Measurements from ENCODE around the gene GRSF1. TPM values are rescaled to one million over a fixed set of nuclear protein-coding genes. Genes with fewer than 3 reads are reported as not detected.

The GRSF1 gene
- polyA plus RNA-seq, 1 of the 3 experiments (the other 2 are of a cell fraction): 44.2 TPM

DNA sequence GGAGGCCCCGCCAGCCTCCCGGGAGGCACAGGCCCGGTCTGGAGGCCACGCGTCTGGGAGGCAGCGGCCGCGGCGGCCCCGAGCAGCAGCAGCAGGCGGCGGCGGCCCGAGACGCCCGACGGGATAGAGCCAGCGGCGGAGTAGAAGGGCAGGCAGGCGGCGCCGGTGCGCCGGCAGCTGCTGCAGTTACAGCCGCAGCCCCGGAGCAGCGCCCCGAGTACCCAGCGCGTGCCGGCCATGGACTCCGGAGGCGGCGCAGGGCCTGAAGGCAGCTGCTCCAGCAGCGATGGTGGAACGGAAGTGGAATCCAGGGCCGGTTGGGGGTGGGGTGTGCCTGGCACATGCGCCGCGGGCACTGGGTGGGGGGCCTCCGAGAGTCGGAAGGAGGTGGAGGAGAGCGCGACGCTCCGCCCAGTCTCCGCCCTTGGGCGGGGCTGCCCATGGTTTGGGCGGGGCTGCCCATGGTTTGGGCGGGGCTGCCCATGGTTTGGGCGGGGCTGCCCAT, at the start of gene GRSF1 (continued):
- TF ChIP-seq, protein P1, sequence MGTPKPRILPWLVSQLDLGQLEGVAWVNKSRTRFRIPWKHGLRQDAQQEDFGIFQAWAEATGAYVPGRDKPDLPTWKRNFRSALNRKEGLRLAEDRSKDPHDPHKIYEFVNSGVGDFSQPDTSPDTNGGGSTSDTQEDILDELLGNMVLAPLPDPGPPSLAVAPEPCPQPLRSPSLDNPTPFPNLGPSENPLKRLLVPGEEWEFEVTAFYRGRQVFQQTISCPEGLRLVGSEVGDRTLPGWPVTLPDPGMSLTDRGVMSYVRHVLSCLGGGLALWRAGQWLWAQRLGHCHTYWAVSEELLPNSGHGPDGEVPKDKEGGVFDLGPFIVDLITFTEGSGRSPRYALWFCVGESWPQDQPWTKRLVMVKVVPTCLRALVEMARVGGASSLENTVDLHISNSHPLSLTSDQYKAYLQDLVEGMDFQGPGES (IDR thresholded peaks at IDR 0.05; ENCODE audit: low read depth, low read length): no peak
- peak; percentile 93 for TF ChIP-seq POLR2AphosphoS5 (IDR thresholded peaks at IDR 0.05; ENCODE audit: low read depth, low read length)
- TF ChIP-seq, protein P2, sequence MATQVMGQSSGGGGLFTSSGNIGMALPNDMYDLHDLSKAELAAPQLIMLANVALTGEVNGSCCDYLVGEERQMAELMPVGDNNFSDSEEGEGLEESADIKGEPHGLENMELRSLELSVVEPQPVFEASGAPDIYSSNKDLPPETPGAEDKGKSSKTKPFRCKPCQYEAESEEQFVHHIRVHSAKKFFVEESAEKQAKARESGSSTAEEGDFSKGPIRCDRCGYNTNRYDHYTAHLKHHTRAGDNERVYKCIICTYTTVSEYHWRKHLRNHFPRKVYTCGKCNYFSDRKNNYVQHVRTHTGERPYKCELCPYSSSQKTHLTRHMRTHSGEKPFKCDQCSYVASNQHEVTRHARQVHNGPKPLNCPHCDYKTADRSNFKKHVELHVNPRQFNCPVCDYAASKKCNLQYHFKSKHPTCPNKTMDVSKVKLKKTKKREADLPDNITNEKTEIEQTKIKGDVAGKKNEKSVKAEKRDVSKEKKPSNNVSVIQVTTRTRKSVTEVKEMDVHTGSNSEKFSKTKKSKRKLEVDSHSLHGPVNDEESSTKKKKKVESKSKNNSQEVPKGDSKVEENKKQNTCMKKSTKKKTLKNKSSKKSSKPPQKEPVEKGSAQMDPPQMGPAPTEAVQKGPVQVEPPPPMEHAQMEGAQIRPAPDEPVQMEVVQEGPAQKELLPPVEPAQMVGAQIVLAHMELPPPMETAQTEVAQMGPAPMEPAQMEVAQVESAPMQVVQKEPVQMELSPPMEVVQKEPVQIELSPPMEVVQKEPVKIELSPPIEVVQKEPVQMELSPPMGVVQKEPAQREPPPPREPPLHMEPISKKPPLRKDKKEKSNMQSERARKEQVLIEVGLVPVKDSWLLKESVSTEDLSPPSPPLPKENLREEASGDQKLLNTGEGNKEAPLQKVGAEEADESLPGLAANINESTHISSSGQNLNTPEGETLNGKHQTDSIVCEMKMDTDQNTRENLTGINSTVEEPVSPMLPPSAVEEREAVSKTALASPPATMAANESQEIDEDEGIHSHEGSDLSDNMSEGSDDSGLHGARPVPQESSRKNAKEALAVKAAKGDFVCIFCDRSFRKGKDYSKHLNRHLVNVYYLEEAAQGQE (IDR thresholded peaks at IDR 0.05; ENCODE audit: low read depth, low read length): peak; percentile 52; the same call in 1 of the 2 replicates
- TF ChIP-seq SIN3A (IDR thresholded peaks at IDR 0.05; ENCODE audit: borderline replicate concordance, low read depth, low read length): no peak
- no peak for TF ChIP-seq FOSL2 (IDR thresholded peaks at IDR 0.05; ENCODE audit: borderline replicate concordance, low read depth)
- TF ChIP-seq ELF1 (IDR thresholded peaks at IDR 0.05): peak; percentile 55

DNA sequence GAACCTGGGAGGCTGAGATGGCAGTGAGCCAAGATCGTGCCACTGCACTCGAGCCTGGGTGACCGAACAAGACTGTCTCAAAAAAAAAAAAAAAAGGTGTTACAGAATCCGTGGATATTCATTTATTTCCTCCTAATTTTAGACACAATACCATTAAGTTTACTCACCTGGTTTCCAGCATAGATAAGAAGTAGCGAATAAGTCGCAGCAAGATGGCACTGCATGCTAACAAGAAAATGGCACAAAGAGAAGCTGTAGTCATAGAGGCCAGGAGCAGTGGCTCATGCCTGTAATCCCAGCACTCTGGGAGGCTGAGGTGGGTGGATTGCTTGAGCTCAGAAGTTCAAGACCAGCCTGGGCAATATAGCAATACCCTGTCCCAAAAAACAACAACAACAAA, 45.5 kb upstream of the GRSF1 start:
- DNase-seq: no peak
- Histone ChIP-seq H4K20me1 (ENCODE audit: insufficient read depth) (no peaks in the 10 kb centered on the region), H3F3A (replicated peaks; ENCODE audit: insufficient read depth) (no peaks in the 10 kb centered on the region), H3K9ac (no peak overlapping the region), H3K36me3 (replicated peaks in 1 of 2; ENCODE audit: control insufficient read depth in 1 of 2, insufficient read depth in 2 of 2, low read length in 1 of 2) (no peaks in the 10 kb centered on the region), H2AFZ (ENCODE audit: low read depth) (no peak overlapping the region), H3K27ac (ENCODE audit: low read depth in 2 of 2, low read length in 1 of 2) (no peak overlapping the region), H3K4me3 (ENCODE audit: low read depth in 2 of 2, low read length in 1 of 2) (no peak overlapping the region), H3K4me1 (ENCODE audit: control insufficient read depth in 1 of 2, insufficient read depth in 2 of 2, low read depth in 1 of 2, low read length in 1 of 2) (no peaks in the 10 kb centered on the region), H3K4me2 (no peak overlapping the region), H3K9me3 (no peaks in the 10 kb centered on the region), H3K9me2 (no peaks in the 10 kb centered on the region), H3K79me2 (ENCODE audit: insufficient read depth) (no peaks in the 10 kb centered on the region), H3K27me3 (ENCODE audit: insufficient read depth) (no peaks in the 10 kb centered on the region)
- ChIA-PET CTCF (interaction anchor here (0.6 kb wide), 1 partner anchor 125 kb away, joined by 4 read pairs; no protein-coding TSS in a partner anchor), POLR2A (no interaction called here)
- WGBS (ENCODE audit: low lambda C conversion rate): 39% methylated on average over 6 of the region's 6 CpGs
- TF ChIP-seq, protein P3, sequence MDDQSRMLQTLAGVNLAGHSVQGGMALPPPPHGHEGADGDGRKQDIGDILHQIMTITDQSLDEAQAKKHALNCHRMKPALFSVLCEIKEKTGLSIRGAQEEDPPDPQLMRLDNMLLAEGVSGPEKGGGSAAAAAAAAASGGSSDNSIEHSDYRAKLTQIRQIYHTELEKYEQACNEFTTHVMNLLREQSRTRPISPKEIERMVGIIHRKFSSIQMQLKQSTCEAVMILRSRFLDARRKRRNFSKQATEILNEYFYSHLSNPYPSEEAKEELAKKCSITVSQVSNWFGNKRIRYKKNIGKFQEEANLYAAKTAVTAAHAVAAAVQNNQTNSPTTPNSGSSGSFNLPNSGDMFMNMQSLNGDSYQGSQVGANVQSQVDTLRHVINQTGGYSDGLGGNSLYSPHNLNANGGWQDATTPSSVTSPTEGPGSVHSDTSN (IDR thresholded peaks at IDR 0.05): no peak
- TF ChIP-seq GATA2 (CRISPR knock-in tag; IDR thresholded peaks at IDR 0.05) (no peak), RFX5 (IDR thresholded peaks at IDR 0.05; ENCODE audit: low read length) (no peak), NFIC (IDR thresholded peaks at IDR 0.05; ENCODE audit: borderline replicate concordance) (no peak), POLR2AphosphoS5 (IDR thresholded peaks at IDR 0.05; ENCODE audit: low read depth, low read length) (no peak), YY1 (IDR thresholded peaks at IDR 0.05; ENCODE audit: low read depth) (no peak), TCF12 (IDR thresholded peaks at IDR 0.05) (no peak), MXI1 (IDR thresholded peaks at IDR 0.05; ENCODE audit: low read depth, low read length) (no peak)
- TF ChIP-seq, protein P2 (IDR thresholded peaks at IDR 0.05; ENCODE audit: low read depth, low read length): no peak
- TF ChIP-seq, protein P4, sequence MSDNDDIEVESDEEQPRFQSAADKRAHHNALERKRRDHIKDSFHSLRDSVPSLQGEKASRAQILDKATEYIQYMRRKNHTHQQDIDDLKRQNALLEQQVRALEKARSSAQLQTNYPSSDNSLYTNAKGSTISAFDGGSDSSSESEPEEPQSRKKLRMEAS (IDR thresholded peaks at IDR 0.05; ENCODE audit: low read depth): no peak

All from SK-N-SH (cell line).